Retina (tissue), 1 donor: ENCODE data around the gene CCDC102A.
"Not testable (repeated sequence)": the region's sequence is repeated elsewhere in the genome, so short reads cannot be mapped to it uniquely, and the experiment has no call there.

ENCODE experiments used
- DNase-seq: peaks from one replicate; pipeline ENCODE4 v3.0.0-alpha.2; 2016

Gene CCDC102A

DNA sequence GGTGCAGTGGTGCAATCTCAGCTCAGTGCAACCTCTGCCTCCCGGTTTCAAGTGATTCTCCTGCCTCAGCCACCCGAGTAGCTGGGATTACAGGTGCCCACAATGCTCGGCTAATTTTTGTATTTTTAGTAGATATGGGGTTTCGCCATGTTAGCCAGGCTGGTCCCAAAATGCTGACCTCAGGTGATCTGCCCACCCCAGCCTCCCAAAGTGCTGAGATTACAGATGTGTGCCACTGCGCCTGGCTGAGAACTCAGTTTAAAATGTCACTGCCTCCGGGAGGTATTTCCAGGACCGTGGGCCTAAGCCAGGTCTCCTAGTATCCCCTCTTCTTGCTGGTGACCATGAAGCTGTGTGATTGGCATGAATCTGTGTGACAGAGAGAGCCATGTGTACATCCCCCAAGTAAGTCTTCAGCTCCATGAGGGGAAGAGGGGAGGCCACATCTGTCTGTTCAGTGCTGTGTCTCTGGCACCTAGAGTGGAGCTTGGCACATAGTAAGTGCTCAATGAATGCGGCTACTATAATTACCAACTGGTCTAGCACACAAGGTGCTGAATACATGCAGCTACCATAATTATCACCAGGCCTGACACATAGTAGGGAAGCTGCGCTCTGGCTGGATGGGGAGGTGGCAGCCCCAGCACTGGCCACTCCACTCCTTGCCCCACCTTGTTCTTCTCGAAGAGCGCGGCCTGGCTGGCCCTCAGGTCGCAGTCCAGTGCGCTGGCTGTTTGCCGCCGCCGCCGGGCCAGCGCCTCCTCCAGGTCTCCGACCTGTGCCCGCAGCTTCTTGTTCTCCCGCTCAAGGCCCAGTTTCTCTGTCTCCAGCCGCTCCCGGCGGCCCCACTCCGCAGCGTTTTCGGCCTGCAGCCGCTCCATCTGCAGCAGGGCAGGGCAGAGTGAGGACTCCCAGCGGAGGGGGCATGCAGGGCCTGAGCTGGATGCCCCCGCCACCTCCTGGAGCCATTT, 18.7 kb downstream of the CCDC102A start:
- no peak for DNase-seq

DNA sequence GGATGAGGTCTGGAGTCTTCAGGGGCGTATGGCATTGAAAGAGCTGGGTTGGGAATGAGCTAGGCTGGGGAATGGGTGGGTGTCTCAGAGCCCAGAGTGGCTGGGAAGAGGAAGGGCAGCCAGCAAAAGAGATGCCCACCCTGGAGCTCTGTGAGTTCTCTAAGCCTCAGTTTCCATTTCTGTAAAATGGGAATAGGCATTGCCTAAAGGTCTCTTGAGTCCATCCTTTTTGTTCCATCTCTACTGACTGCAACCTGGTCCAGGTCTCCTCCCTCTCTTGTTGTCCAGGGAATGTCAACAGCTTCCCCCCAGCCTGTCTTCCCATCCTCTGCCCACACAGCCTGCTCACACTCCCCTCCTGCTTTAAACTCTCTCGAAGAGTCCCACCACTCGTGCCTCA, 19.6 kb downstream of the CCDC102A start:
- DNase-seq = no peak

DNA sequence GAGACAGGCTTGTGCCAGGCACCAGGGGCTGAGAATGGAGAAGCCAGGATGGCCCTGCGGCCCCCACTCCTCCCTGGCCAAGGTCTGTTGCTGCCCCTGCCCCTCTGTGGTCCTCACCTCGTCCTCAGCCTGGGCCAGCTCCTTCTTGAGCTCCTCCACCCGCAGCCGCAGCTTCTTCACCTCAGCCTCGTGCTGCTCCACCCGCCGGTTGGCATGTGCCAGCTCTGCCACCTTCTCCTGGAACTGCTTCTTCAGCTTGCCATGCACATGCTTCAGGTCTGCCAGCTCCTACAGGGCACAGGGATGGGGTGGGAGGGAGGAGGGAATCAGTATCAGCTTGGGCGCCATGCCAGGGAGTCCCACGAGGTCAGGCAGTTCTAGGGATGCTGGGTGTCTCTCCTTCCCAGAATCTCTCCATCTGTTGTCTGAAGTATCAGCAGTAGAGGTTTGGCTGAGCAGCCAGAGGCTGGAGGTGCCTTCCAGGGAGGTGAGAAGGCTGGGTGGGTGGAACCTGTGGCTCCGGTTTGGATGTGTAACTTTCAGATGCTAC, 20.1 kb downstream of the CCDC102A start:
- DNase-seq = no peak

DNA sequence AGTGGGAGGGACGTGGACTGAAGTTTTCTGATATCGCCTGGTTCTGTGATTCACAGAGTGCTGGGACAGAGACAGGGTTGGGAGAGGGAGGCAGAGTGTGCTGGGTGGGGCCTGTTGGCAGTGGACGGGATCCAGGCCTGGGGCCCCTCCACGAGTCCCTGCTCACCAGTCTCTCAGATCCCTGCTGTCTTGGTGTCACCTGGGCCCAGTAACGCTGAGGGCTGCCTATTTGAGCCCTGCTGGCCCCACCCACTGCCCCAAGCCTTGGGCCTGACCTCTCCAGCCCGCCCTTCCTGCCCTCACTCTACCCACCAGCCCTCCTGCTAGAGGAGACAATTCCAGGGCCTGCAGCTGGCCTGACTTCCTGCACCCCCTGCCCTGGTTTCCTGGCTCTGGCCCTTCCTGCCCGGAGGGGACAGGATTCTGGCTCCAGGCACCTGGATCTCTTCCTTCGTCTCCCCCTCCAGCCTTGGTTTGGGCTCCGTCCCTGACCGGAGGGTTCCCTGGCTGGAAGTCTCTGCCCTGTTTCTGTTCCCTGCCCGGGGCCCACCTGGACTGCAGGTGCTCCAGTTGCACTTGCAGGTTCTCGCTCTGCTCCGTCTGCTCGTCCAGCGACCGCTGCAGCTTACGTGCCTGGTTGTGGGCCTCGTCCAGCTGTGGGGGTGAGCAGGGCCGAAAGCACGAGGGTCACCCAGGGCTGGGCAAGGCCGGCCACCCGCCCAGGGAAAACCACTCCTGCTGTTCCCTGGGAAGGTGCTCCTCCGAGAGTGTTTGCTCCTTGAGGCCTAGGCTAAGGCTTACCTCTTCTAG, 21.4 kb downstream of the CCDC102A start:
- DNase-seq = no peak

DNA sequence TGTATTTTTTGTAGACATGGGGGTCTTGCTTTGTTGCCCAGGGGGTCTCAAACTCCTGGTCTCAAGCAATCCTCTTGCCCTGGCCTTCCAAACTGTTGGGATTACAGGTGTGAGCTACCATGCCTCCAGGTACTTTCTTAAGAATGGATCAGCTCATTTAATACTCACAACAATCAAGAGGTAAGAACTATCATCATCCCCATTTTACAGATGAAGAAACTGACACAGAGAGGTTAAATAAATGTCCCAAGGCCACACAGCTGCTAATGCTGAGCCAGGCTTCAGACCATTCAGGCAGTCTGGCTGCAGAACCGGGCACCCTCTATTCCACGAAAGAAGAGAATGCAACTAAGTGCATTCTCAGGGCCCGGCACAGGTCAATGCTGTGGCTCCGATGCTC, 22.0 kb downstream of the CCDC102A start:
- no peak for DNase-seq

DNA sequence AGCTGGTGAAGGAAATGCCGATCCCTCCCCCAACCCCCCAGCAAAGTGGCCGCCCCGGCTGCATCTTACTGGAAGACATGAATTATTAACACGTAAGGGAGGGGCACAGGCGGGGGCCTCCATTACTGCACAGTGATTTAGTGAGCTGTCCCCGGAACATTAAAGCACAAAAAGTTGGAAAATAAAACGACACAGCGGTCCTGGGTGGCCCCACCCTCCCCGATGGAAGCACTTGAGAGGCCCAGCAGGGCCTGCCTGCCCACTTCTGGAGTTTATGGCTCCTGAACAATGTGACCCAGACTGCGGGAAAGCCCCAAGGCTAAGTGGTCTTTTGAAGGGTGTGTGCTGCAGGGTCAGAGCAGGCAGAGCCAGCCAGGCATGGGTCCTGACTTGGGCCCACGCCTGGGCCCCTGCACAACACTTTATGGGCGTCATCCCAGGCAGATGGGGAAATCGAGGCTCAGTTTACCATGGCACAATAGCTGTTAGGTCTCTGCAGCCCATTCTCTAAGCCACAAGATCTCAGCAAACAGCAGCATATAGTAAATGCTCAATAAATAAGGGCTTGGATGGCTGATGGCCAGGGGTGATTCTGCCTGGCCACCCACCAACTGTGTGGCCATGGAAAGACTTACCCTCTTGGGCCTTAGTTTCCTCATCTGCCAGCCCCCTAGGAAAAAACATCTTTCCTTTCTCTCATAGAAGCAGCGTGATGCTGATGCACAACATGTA, 22.8 kb downstream of the CCDC102A start:
- no peak for DNase-seq

DNA sequence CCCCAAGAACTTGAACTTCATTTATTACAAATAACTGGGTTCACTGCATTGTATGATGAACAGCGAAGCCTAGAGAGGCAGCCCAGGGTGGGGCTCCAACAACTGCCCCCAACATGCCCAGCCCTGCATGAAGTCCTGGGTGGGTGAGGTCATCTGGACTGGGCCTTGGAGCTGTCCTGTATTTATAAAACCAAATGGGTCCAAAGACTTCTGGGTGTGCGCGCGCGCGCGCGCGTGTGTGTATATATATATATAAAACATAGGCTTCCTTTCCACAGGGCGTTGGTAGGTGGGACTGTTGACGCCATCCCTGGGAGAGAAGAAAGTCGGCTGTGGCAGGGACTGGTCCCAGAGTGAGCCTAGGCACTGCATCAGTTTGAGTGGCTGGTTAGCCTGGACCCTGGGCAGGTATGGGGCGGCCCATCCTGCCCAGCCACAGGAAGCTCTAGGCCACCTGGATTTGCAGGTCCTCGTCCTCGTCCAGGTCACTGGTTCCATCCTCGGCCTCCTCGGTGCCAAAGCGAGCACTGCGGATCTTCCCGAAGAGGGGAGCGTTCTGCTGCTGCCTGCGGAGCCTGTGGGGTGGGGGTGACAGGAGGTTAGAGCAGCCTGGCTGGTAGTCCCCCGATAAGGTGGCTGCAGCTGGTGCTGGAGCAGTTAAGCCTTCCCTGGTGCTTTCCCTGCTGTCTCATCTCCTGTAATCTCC, 23.9 kb downstream of the CCDC102A start:
- no peak for DNase-seq

DNA sequence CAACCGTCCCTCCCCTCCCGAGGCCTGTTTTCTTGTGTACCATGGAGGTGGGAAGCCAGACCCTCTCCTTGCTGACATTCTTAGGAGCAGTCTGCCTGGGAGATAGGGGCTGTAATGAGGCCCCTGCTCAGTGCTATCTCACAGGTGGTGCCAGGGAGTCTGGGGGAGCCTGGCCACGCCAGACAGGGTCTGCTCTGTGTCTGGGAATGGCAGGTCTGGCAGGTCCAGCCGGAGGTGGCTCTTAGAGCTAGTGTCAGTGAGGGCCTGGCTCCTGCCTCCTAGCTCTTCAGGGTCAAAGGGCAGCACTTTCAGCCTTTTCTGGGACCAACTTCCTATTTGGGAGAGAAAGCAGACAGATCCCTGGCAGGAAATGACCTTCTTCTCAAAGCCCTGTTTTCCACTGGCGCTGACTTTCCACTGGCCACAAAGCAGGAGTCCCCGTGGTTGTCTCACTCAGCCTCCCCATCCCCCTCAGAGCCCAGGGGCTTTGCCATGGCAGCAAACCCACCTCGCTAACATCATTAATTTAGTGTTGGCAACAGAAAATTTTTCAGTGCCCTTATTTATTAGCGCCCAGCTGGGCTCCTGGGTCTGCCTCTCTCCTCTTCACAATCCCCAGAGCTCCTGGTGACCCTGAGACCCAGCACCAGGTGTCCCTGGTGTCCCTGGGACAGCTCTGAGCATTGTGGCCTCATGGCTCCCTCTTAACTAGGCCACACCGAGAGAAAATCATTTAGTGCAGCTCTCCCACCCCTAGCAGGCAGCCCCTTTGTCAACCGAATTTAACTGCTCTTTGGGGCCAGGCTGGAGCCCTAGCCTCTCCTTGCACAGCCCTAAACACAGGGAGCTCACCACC, 26.1 kb downstream of the CCDC102A start:
- peak; percentile 41 for DNase-seq

DNA sequence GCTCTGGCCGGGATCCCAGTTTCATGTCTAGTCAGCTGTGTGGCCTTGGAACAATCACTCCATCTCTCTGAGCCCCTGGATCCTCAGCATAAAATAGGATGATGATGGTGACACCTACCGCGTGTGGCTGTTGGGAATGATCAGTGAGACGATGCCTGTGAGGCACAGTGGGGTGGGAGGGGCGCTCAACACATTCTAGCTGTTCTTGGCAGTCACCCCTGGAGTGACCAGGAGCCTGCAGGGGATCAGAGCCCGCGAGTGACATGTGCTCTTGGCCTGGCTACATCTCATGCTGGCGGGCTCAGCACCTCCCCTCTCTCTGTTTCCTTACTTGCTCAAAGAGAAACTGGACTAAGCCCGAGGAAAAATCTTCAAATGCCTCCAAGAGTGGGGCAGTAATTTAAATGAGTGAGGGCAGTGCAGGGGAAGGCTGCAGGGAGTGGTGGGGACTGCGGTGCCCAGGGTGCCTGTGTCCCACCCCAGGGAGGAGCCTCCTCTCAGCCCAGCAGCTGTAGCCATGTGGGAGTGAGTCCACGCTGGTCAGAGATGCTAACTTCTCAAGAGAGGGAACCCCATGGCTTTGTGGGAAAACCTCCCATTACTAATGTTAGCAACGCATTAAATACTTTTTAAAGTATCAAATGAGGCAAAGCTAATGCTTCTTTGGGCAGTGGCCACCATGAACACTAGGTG, 27.0 kb downstream of the CCDC102A start:
- no peak for DNase-seq

DNA sequence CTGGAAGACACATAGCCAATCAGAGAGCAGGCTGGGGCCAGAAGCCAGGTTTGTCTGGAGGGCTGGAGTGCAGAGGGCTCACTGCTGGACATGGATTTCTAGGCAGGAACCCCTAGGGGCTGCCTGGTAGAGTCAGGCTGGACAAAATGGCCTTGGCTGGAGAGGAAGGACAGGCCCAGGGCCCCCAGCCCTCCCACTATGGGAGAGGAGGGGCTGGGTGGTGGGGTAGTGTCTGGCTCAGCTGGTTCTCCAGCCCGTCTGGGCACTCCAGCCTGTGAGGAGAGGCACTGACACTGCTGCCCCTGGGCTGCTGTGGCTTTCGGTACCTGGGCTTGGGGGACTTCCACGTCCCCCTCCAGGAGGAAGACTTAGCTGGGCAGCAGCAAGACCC, 28.3 kb downstream of the CCDC102A start:
- peak; percentile 57 for DNase-seq

DNA sequence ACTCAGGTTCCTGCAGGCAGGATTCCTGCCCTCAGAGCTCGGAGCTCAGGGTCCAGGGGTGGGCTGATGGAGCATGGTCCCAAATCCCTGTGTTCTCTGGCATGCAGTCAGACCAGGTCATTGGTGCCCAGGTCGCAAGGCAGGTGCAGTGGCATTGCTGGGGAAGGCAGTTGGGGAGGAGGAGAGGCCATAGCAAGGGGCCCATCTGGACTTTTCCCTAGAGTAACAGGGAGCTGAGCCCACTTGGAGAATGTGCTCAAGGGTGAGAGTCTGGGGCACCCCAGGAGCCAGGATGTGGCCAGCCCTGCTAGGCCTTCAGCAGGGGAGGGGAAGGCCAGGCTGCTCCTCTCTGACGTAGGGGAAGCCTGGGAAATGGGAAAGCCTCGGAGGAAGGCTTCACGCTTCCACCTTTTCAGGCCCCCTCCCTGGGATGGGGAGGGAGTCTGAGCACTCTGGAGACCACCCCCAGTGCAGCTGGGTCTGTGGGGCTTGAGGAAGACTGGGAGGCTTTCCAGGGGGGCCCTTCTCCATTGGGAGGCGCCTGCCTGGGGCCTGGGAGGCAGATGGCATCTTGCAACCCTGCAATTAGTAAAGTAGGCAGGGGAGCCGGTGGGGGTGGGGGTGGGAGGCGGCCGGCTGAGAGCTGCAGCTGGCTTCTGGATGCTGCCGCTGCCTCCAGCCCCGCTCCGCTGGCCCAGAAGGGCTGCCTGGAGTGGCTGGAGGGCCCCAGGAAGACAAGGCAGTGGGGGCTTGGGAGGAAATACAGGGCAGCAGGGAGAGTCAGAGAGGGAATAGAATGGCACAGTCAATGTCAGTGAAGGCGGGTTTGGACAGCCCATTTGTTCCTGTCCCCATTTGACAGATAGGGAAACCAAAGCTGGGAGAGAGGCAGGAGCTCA, 29.0 kb downstream of the CCDC102A start:
- peak; percentile 69 for DNase-seq

DNA sequence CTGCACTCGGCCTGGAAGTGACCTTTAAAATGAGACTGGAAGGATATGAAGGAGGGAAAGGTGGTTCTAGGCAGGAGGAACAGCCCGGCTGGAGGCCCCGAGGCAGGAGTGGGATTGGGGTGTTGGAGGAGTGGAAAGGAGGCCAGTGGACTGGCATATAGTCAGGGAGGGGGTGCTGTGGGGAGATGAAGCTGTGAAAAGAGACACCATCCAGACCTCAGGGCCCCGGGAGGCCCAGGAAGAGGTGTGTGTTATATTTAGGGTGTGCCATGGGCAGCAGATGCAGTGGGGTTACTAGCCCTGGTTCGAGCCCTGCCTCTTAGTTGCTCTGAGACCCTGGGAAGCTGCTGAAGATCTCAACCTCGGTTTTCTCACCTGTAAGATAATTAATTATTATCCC, 31.2 kb downstream of the CCDC102A start:
- no peak for DNase-seq

DNA sequence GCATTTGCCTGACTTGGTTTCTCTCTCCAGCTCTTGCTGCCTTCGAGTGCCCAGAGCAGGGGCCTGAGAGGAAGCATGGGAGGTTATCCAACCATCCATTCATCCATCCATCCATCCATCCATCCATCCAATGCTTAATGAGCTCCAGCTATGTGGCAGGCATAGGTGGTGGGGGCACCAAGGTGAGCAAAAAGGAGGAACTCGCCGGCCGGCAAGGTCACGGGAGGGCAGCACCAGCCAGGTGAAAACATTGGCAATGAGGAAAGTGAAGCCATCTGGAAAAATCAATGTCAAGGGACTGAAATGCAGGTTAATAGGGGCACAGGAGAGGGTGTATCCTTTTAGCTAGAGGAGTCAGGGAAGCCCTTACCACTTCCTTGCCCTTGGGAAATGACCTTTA, 31.9 kb downstream of the CCDC102A start:
- DNase-seq = peak; percentile 24

DNA sequence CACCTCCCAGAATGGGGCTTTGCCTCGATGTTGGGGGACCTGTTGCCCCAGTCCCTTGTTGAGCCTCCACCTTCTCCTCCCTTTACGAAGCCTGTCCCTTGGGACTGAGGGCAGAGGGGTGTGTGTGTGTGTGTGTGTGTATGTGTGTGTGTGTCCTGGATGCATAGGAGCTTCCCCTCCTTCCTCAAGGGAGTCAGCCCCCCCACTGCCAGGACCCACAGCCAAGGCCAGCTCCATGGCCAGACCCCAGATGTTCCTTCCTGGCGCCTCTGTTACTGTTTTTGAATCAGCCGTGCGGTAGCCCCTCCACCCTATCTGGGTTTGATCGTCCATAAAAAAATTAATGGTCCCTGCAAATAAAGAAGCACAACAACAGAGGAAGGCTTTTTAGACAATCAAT, 32.4 kb downstream of the CCDC102A start:
- DNase-seq = peak; percentile 27

DNA sequence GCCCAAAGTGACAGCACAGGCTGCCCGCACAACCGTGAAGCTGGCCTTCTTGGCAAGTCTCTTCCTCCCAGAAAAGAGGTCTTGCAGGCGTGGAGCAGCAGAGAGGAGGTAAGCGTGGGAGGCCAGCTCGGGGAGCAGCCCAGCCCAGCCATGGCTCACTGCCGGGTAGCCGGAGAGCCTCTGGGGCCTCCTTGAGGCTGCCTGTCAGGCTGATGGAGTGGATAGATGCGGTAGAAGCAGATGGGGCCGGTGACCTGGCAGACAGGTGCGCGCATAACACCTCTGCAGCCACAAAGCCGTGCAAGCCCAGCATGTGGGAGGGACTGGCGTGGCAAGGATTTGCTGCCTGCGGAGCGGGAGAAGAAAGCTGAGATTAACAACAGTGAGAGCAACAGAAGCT, 33.0 kb downstream of the CCDC102A start:
- DNase-seq = peak; percentile 42

DNA sequence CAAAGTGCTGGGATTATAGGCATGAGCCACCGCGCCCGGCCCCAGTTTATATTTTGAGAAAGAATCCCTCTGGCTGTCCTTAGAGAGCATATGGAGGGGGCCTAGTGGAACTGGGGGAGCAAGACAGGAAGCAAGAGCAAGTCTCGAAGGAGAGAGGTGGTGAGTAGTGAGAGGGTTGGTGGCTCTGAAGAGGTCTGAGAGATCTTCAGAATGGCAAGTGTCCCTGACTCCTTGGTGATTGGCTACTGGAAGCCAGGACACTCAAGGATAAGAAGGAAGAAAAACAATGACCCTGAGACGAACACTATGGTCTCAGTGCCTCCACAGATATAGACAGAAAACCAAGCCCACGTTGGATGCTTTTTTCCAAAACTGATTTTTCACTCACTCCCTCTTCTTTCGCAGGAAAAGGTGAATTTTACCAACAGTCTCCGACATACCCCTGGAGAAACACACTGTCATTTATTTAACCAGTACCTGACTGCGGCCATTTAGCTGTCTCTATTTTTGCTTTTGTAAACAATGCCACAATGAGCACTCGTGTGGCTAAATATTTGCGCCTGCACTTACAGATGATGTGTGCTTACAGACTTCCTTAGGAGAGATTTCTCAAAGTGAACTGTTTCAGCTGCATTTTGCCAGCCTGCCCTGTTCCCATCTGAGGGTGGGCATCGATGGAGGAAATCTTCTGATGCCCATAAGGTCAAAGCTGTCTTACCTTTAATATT, 34.2 kb downstream of the CCDC102A start:
- DNase-seq = no peak

DNA sequence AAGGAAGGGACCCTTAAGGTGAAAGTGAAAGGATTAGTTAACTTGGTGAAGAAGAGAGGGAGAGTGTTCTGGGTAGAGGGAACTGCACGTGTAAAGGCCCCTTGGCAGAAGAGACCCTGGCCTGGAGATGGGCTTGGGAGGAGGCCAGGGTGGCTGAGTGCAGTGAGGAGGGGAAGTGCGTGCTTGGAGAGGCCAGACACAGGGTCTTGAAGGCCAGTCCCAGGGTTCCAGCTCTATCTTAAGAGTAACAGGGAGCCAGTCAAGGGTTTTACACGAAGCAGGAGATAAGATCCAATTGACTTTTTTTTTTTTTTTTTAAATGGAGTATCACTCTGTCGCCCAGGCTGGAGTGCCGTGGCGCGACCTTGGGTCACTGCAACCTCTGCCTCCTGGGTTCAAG, 34.9 kb downstream of the CCDC102A start:
- DNase-seq = no peak

DNA sequence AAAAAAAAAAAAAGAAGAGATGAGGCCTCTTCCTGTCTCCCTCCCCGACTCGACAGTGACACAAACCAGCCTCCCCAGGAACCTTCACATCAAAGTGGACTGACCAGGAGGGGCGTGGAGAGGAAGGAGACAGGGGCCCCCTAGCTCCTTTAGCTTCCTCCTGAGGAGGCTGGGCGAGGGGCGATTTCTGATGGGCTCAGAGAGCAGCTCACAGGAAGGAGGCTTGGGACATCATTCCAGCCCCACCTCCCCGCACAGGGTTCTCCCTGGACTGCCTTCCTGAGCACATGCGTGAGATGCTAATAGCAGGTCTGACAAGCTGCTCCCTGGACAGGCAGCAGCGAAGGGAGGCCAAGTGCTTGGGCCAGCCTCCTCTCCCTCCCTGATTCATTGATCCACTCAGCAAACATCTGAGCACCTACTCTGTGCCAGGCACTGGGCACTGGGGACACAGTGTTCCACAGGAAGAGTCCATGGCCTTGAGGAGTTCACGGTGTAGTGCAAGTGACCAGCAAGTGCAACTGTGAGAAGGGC, 35.7 kb downstream of the CCDC102A start:
- DNase-seq = no peak

DNA sequence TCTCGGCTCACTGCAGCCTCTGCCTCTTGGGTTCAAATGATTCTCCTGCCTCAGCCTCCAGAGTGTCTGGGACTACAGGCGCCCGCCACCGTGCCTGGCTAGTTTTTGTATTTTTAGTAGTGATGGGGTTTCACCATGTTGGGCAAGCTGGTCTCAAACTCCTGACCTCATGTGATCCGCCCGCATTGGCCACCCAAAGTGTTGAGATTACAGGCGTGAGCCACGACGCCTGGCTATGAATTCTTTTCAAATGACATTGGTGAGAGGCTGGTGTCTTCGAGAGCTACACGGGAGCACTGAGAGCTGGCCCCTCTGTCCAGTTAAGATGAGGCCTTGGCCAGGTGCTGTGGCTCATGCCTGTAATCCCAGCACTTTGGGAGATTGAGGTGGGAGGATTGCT, 36.4 kb downstream of the CCDC102A start:
- not testable (repeated sequence) for DNase-seq
